Ovary (tissue), 9 donors: ENCODE measurements around the gene UGT2A3. TPM values are rescaled to one million over a fixed set of nuclear protein-coding genes. Genes with fewer than 3 reads are reported as not detected.

ENCODE experiments used
- DNase-seq, 5 donors: peaks; one replicate each; pipeline ENCODE4 v3.0.0-alpha.2; 2019 to 2020
- H3K27ac ChIP-seq, 2 donors: fragments of 200-600 bp; one replicate each; pipeline versions ENCODE4 v1.5.1 to v1.8.0; 2019 to 2022
- H3K27me3 ChIP-seq: fragments of 200-600 bp; one replicate; pipeline ENCODE4 v1.8.0; 2022
- H3K36me3 ChIP-seq: fragments of 200-600 bp; sonication (generic); one replicate; pipeline ENCODE4 v1.5.1; 2019
- H3K4me1 ChIP-seq: one replicate; pipeline ENCODE4 v1.8.1; 2013; ENCODE audit warnings: mild to moderate bottlenecking, moderate library complexity; ENCODE audit not compliant: insufficient read depth
- H3K4me3 ChIP-seq: fragments of 200-600 bp; sonication (generic); one replicate; pipeline ENCODE4 v1.5.1; 2017
- H3K9me3 ChIP-seq, 2 donors: fragments of 200-600 bp in 1 of 2; sonication (generic) in 1 of 2; one replicate each; pipeline versions ENCODE4 v1.5.1 to v1.8.1; 2013 to 2019; ENCODE audit warnings: mild to moderate bottlenecking in 1 of 2, moderate library complexity in 1 of 2
- EP300 ChIP-seq: sonication (generic); formaldehyde crosslinking; IDR thresholded peaks from one replicate; pipeline ENCODE4 v1.6.1; 2017; ENCODE audit warnings: antibody characterized with exemption
- POLR2A ChIP-seq: fragments of 450-650 bp; IDR thresholded peaks from one replicate; pipeline ENCODE4 v1.6.1; 2017; ENCODE audit warnings: antibody characterized with exemption, mild to moderate bottlenecking, moderate library complexity
- WGBS, 3 donors: extraction: QIAGEN DNeasy Blood & Tissue Kit in 1 of 3; methylation state at CpG; one replicate each; pipeline versions ENCODE4 v1.1.5 to v1.1.7; 2013 to 2017; 5-methylcytosine and 5-hydroxymethylcytosine counted together
- intact Hi-C, 4 donors: fragments of 100-400 bp; cut with DNase I; formaldehyde crosslinking; loops; one replicate each; pipeline versions ENCODE4 v1.11.0 to v1.15.1; 2022 to 2023
- polyA plus RNA-seq, 2 donors: library from polyadenylated mRNA; stranded (reverse); fragments of 200-250 nt in 1 of 2; fragments of 350-450 nt in 1 of 2; fragmentation: Illumina TruSeq in 1 of 2; extraction: RNeasy Lipid Tissue Mini Kit (QIAGEN cat#74804) in 1 of 2; gene quantifications; one replicate each; pipeline ENCODE4 v1.2.3, GENCODE V29; 2013 to 2014
- small RNA-seq: library from RNA; depleted of rRNA; stranded (forward); fragments of <200 nt; gene quantifications from one replicate; pipeline ENCODE3, GENCODE V24; 2016
- total RNA-seq, 7 donors: library from RNA; depleted of rRNA in 2 of 7; stranded (reverse); fragments of >200 nt in 2 of 7; fragmentation: NEBNext Ultra II Directional in 3 of 7; extraction: Animal tissue kit (Norgen Biotek cat#: 25700) in 3 of 7; gene quantifications; one replicate each; pipeline versions ENCODE4 v1.1.0 to v1.2.4, GENCODE V29; 2016 to 2023
- TF ChIP-seq, protein P1 (sequence below), 3 donors: fragments of 450-650 bp in 2 of 3; fragments of 200-600 bp in 1 of 3; IDR thresholded peaks; one replicate each; pipeline versions ENCODE4 v1.5.1 to v1.8.0; 2016 to 2022; ENCODE audit warnings: antibody characterized with exemption in 3 of 3, mild to moderate bottlenecking in 1 of 3
- donor health status: DM: no; HTN: no; CAD: no; lungs with moderate emphysema.
- donor health status: DM: no; HTN: no; CAD: no.
- donor health status: Bipolar disorder and iron deficiency.
- donor health status: DM: yes; HTN: yes; CAD: no.
- donor health status: DM: no; HTN: no; CAD: no.
- donor health status: DM: yes; HTN: yes; CAD: no.

UGT2A3 gene
- total and polyA plus RNA-seq, 9 donors: 0.08 to 0.60 (median 0.15) TPM; not detected in 6

DNA sequence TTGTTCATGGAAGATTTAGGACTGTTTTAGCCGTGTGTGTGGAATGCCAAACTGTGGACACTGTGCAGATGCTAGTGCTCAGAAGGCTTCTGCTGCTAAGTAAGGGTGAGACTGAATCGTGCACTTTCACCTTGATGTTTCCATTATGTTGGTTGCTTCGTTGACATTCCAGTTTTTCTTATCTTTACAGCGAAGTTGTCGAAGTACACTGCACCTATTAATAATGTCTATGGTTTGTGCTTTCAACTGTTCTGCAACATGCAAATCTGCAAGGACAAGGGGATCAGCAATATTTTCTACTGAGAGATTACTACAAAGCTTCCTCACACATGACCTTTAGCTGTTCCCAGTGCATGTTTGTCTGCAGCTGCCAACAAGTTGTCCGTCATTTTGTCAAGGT lies 67.7 kb downstream of the UGT2A3 start:
- no peaks in the 10 kb centered on the region for H3K4me1 ChIP-seq
- WGBS, 3 donors: 5 to 20% (median 13%) methylated on average over 6 of the region's 6 CpGs
- H3K27ac ChIP-seq: no peak overlapping the region
- intact Hi-C loops: no loop called here
- H3K9me3 ChIP-seq: no peaks in the 10 kb centered on the region
- no peak for DNase-seq
- no peak overlapping the region for H3K4me3 ChIP-seq
- TF ChIP-seq POLR2A (no peak), EP300 (no peak)
- TF ChIP-seq, protein P1, sequence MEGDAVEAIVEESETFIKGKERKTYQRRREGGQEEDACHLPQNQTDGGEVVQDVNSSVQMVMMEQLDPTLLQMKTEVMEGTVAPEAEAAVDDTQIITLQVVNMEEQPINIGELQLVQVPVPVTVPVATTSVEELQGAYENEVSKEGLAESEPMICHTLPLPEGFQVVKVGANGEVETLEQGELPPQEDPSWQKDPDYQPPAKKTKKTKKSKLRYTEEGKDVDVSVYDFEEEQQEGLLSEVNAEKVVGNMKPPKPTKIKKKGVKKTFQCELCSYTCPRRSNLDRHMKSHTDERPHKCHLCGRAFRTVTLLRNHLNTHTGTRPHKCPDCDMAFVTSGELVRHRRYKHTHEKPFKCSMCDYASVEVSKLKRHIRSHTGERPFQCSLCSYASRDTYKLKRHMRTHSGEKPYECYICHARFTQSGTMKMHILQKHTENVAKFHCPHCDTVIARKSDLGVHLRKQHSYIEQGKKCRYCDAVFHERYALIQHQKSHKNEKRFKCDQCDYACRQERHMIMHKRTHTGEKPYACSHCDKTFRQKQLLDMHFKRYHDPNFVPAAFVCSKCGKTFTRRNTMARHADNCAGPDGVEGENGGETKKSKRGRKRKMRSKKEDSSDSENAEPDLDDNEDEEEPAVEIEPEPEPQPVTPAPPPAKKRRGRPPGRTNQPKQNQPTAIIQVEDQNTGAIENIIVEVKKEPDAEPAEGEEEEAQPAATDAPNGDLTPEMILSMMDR (IDR thresholded peaks at IDR 0.05): no peak
- no peaks in the 10 kb centered on the region for H3K27me3 ChIP-seq
- H3K36me3 ChIP-seq: no peaks in the 10 kb centered on the region

Small RNA genes within 50 kb of the gene (small RNA-seq; reads per million reads assigned to genes)
- gene AC021146.3: not detected
- gene AC021146.6: not detected

Other genes starting within 250 kb of the UGT2A3 start
- gene UGT2B10, start 135.8 kb downstream of the UGT2A3 start, total RNA-seq: under 1 TPM in 2 of 7 donors, not detected in 5; 0.13 to 0.17 TPM
- not detected for gene UGT2B10, start 135.8 kb downstream of the UGT2A3 start, polyA plus RNA-seq
- 10 to 100 TPM in 1 of 7 donors, 1 to 10 TPM in 3, under 1 TPM in 1, not detected in 2; 0.41 to 28.1 (median 4.8) TPM for gene UGT2B7, start 144.7 kb upstream of the UGT2A3 start, total RNA-seq
- not detected for gene UGT2B7, start 144.7 kb upstream of the UGT2A3 start, polyA plus RNA-seq